ENCODE measurements around the gene S100A2.
"Not testable (repeated sequence)": the region's sequence is repeated elsewhere in the genome, so short reads cannot be mapped to it uniquely, and the experiment has no call there.

S100A2 gene

GRCh38 chr1:153563483-153563901, 2.2 kb downstream of the S100A2 start:
- Histone ChIP-seq H3K4me1 (ENCODE audit: insufficient read depth, poor library complexity, severe bottlenecking) (peaks cover 21% of the 10 kb centered on the region), H3K27me3 (ENCODE audit: insufficient read depth, poor library complexity, severe bottlenecking) (no peaks in the 10 kb centered on the region), H3K27ac (ENCODE audit: poor library complexity, severe bottlenecking) (peak overlapping the region; percentile 100), H3K4me3 (ENCODE audit: severe bottlenecking) (peak overlapping the region; percentile 54), H3K9me3 (ENCODE audit: severe bottlenecking) (no peaks in the 10 kb centered on the region), H3K36me3 (ENCODE audit: low read depth) (peaks cover 65% of the 10 kb centered on the region)
- DNase-seq (ENCODE audit: low spot score) = no peak
- no peak for ATAC-seq (ENCODE audit: low read depth)
- TF ChIP-seq CTCF (IDR thresholded peaks at IDR 0.05; ENCODE audit: poor library complexity, severe bottlenecking) = no peak

- not testable (repeated sequence) for DNase-seq (ENCODE audit: low spot score); ATAC-seq (ENCODE audit: low read depth); H3K9me3 ChIP-seq (ENCODE audit: severe bottlenecking); H3K27me3 ChIP-seq (ENCODE audit: insufficient read depth, poor library complexity, severe bottlenecking); H3K4me1 ChIP-seq (ENCODE audit: insufficient read depth, poor library complexity, severe bottlenecking)
- peak overlapping the region; percentile 100 for H3K27ac ChIP-seq (ENCODE audit: poor library complexity, severe bottlenecking)
- peak overlapping the region; percentile 54 for H3K4me3 ChIP-seq (ENCODE audit: severe bottlenecking)
- peaks cover 80% of the 10 kb centered on the region for H3K36me3 ChIP-seq (ENCODE audit: low read depth)
These were observed 3.6 kb downstream of the S100A2 start for GRCh38 chr1:153562021-153562420.

DNA sequence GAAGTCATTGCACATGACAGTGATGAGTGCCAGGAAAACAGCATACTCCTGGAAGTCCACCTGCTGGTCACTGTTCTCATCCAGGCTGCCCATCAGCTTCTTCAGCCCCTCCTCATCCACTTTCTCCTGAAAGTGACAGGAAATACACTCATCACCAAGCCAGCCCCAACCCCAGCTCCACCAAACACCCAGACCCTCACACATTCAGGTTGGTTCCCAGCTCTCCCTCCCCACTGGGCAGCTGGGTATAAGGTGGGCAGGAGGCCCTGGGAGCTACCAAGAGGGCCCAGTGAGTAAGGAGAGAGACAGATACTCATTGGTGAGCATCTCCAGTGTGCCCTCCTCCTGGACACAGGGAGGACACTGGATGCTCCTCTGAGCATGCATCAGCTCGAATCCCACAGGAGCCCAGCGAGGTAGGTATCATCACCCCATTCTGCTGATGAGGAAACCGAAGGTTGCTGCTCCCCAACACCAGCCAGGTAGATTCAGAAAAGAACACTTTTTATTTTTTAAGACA, 4.1 kb downstream of the S100A2 start:
- TF ChIP-seq CTCF (IDR thresholded peaks at IDR 0.05; ENCODE audit: poor library complexity, severe bottlenecking) = no peak
- Histone ChIP-seq H3K4me1 (ENCODE audit: insufficient read depth, poor library complexity, severe bottlenecking) (peaks cover 3% of the 10 kb centered on the region), H3K36me3 (ENCODE audit: low read depth) (peaks cover 85% of the 10 kb centered on the region), H3K9me3 (ENCODE audit: severe bottlenecking) (no peaks in the 10 kb centered on the region), H3K4me3 (ENCODE audit: severe bottlenecking) (peak overlapping the region; percentile 54), H3K27me3 (ENCODE audit: insufficient read depth, poor library complexity, severe bottlenecking) (no peaks in the 10 kb centered on the region), H3K27ac (ENCODE audit: poor library complexity, severe bottlenecking) (peak overlapping the region; percentile 100)
- DNase-seq (ENCODE audit: low spot score) (no peak), ATAC-seq (ENCODE audit: low read depth) (no peak)

DNA sequence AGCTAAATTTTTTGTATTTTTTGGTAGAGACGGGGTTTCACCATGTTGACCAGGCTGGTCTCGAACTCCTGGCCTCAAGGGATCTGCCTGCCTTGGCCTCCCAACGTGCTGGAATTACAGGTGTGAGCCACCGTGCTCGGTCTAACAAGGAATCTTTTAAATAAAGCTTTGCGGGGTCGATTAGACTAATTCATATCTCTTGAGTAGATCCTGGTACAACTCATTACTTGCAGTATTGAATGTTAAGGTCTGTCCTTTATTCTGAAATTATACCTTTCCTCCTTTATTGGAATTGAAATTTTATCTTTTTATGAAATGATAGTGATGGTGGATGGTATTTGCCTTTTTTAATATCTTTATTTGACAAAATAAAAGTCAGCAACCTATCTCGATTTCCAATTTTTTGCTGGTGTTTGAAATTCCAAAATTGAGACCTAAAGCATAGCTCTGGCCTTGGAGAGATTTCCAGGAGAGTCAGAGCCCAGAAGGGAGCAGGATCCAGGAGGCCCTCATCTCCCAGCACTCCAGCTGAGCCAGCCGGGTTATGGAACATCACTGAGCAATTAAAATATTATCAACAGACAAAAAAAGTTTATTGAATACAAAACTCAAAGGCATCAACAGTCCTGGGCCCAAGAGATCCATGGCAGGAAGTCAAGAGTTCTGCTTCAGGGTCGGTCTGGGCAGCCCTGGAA, 4.7 kb downstream of the S100A2 start:
- TF ChIP-seq CTCF (IDR thresholded peaks at IDR 0.05; ENCODE audit: poor library complexity, severe bottlenecking) = no peak
- H3K36me3 ChIP-seq (ENCODE audit: low read depth) = peaks cover 91% of the 10 kb centered on the region
- H3K27me3 ChIP-seq (ENCODE audit: insufficient read depth, poor library complexity, severe bottlenecking) = no peaks in the 10 kb centered on the region
- DNase-seq (ENCODE audit: low spot score) = peak; percentile 30
- H3K9me3 ChIP-seq (ENCODE audit: severe bottlenecking) = no peaks in the 10 kb centered on the region
- peaks cover 2% of the 10 kb centered on the region for H3K4me1 ChIP-seq (ENCODE audit: insufficient read depth, poor library complexity, severe bottlenecking)
- ATAC-seq (ENCODE audit: low read depth) = no peak
- H3K4me3 ChIP-seq (ENCODE audit: severe bottlenecking) = no peak overlapping the region
- peak overlapping the region; percentile 100 for H3K27ac ChIP-seq (ENCODE audit: poor library complexity, severe bottlenecking)

GRCh38 chr1:153560241-153560640, 5.4 kb downstream of the S100A2 start:
- H3K27me3 ChIP-seq (ENCODE audit: insufficient read depth, poor library complexity, severe bottlenecking) = no peaks in the 10 kb centered on the region
- no peak for TF ChIP-seq CTCF (IDR thresholded peaks at IDR 0.05; ENCODE audit: poor library complexity, severe bottlenecking)
- peaks cover 97% of the 10 kb centered on the region for H3K36me3 ChIP-seq (ENCODE audit: low read depth)
- ATAC-seq (ENCODE audit: low read depth) (peak; percentile 20), DNase-seq (ENCODE audit: low spot score) (peak; percentile 9)
- peak overlapping the region; percentile 100 for H3K27ac ChIP-seq (ENCODE audit: poor library complexity, severe bottlenecking)
- H3K4me3 ChIP-seq (ENCODE audit: severe bottlenecking) = no peak overlapping the region
- H3K4me1 ChIP-seq (ENCODE audit: insufficient read depth, poor library complexity, severe bottlenecking) = no peaks in the 10 kb centered on the region
- H3K9me3 ChIP-seq (ENCODE audit: severe bottlenecking) = no peaks in the 10 kb centered on the region

All from RWPE2 (cell line).